WI38 (cell line): ENCODE measurements around the gene NR1I2.

Experiments
- H3K4me3 ChIP-seq: 2 replicates; pipeline ENCODE4 v1.5.1; 2011; ENCODE audit warnings: low read depth, mild to moderate bottlenecking, control low read depth, low read length
- TF ChIP-seq, protein P1 (sequence below): IDR thresholded peaks from 2 replicates; pipeline ENCODE4 v1.5.1; 2012; ENCODE audit warnings: low read depth, mild to moderate bottlenecking, control low read depth, low read length

The NR1I2 gene

DNA sequence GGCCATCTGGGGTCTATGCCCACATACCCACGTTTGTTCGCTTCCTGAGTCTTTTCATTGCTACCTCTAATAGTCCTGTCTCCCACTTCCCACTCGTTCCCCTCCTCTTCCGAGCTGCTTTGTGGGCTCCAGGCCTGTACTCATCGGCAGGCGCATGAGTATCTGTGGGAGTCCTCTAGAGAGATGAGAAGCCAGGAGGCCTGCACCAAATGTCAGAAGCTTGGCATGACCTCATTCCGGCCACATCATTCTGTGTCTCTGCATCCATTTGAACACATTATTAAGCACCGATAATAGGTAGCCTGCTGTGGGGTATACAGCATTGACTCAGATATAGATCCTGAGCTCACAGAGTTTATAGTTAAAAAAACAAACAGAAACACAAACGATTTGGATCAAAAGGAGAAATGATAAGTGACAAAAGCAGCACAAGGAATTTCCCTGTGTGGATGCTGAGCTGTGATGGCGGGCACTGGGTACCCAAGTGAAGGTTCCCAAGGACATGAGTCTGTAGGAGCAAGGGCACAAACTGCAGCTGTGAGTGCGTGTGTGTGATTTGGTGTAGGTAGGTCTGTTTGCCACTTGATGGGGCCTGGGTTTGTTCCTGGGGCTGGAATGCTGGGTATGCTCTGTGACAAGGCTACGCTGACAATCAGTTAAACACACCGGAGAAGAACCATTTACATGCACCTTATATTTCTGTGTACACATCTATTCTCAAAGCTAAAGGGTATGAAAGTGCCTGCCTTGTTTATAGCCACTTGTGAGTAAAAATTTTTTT lies 35.9 kb downstream of the NR1I2 start:
- TF ChIP-seq, protein P1, sequence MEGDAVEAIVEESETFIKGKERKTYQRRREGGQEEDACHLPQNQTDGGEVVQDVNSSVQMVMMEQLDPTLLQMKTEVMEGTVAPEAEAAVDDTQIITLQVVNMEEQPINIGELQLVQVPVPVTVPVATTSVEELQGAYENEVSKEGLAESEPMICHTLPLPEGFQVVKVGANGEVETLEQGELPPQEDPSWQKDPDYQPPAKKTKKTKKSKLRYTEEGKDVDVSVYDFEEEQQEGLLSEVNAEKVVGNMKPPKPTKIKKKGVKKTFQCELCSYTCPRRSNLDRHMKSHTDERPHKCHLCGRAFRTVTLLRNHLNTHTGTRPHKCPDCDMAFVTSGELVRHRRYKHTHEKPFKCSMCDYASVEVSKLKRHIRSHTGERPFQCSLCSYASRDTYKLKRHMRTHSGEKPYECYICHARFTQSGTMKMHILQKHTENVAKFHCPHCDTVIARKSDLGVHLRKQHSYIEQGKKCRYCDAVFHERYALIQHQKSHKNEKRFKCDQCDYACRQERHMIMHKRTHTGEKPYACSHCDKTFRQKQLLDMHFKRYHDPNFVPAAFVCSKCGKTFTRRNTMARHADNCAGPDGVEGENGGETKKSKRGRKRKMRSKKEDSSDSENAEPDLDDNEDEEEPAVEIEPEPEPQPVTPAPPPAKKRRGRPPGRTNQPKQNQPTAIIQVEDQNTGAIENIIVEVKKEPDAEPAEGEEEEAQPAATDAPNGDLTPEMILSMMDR = no peak
- H3K4me3 ChIP-seq = no peak overlapping the region

DNA sequence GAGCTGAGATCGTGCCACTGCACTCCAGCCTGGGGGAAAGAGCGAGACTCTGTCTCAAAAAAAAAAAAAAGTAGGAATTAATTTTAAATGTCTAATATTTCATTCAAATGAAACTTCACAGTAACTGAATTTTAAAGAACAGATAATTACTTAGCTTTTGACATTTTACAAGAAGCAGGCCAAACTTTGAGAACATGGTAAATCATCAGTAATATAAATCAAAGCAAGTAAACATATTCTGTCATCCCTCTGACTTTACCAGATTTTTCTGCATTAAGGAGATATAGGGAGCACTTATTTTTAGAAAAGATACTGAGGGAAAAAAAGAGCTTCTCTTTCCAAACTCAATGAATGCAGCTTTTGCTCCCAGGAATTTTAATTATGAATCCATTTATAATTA lies 37.0 kb downstream of the NR1I2 start:
- TF ChIP-seq, protein P1 = no peak
- no peak overlapping the region for H3K4me3 ChIP-seq

DNA sequence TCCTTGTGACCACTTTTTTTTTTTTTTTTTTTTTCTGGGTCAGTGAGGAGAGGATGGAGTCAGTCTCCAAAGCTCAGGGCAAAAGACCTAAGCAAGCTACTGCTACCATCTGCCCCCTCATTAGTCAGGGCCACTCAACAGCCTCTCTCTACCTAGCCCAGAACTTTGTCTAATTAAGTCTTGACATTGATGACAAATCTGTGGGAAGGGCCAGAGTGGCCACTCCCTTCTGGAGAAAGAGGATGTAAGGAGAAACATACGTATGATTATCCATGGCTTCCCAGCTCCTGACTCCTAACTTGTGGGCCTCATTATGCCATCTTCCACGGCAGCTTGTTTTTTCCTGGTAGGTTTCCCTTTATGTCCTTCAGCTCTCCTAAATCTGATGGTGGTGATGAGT lies 37.9 kb downstream of the NR1I2 start:
- H3K4me3 ChIP-seq = no peak overlapping the region
- TF ChIP-seq, protein P1 = no peak

DNA sequence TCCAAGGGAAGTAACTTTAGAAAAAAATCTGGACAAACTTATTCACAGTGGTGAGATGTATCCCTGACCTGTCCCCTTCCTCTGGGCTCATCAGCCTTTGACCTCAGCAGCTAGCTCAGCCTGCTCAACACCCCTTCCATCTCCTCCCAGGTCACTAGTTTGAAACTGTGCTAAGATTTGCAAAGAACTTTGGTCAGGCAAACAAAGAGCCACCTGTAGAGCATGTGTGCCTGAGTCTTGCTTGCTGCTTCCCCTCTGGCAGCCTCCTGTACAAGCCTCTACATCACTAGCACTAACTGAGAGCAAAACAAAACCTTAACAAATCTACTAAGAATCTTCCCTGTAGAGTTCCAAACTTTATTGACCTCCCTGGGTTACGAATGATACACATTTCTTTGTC lies 43.9 kb downstream of the NR1I2 start:
- no peak overlapping the region for H3K4me3 ChIP-seq
- TF ChIP-seq, protein P1 = no peak

DNA sequence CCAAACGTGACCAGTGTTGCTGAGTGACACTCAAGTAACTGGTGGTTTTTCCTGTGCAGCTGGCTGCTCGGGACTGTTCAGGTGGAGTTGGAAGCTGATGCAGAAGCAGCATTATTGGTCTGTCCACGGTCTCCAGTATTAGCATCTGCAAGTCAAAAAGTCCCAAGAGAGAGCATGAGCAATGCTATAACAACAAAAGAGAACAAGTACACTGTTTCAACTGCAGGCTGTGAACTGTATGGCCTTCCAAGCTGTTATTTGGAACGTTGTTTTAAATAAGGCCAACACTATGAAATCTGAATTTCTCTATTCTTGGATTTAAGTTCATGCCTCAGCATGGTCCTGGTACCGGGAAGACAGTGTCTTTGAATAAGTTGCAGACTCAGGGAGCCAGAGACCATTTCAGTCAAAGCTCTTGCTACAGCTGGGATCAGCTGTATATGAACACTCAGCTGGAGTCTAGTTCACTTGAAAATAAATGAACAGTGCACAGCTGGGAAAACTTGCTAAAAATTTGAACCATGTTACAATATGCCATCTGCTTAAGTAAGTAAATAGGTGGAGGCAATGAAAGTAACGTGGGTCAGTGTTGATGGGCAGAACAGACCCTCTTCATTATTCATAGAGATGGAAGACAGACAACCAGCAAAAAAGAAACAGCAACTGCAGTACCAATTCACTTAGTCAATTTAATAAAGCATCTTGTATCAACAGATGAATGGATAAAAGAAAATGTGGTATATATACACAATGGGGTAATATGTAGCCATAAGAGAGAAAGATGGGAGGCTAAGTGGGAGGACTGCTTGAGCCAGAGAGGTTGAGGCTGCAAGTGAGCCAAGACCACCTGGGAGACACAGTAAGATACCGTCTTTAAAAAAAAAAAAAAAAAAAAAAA lies 45.1 kb downstream of the NR1I2 start:
- TF ChIP-seq, protein P1 = no peak

DNA sequence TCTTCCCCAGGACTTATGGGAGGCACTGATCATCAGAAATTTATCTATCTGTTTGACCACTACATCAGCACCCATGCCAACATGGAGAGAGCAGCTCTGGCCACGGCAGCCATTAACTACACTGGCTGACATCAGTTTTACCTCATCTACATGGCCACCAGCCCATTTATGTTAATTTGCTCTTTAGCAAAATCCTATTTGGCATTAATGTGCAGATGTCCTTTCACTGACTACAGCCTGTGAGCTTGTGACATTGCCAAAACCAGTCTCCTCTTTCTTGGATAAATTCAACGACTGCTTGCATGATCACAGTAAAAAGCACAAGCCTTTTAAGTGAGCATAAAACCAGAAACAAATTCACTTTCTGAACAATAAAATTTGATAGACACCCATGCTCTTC lies 47.5 kb downstream of the NR1I2 start:
- TF ChIP-seq, protein P1 = no peak

More for the DNA sequence above, 45.1 kb downstream of the NR1I2 start:
- no peak overlapping the region for H3K4me3 ChIP-seq

DNA sequence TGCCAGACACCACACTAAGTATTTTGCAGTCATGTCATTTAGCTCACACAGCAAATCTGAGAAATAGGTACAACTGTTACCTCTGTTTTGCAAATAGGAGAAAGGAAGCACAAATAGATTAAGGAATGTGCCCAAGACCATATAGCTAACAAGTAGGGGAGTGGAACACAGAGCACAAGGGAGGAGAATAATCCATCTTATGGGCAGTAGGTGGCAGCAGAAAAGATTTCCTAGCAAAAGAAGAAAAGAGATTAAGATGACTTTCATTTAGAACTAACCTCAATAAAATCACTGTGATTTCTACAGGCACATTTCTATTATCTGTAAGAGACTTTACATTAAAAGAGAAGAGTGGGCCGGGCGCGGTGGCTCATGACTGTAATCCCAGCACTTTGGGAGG lies 49.1 kb downstream of the NR1I2 start:
- TF ChIP-seq, protein P1 = no peak
- no peak overlapping the region for H3K4me3 ChIP-seq

More for the DNA sequence above, 47.5 kb downstream of the NR1I2 start:
- no peak overlapping the region for H3K4me3 ChIP-seq
